ENCODE measurements around the gene KIF26B.

- TF ChIP-seq CTCF (IDR thresholded peaks at IDR 0.05) (no peak), POLR2A (IDR thresholded peaks at IDR 0.05) (no peak)
These were observed 56.4 kb downstream of the KIF26B start for GRCh38 chr1:245211035-245211749.
